GM12865 (cell line): ENCODE data around the gene BAIAP2.

ENCODE experiments used
- DNase-seq: peaks from one replicate; pipeline ENCODE4 v3.0.0; 2010; ENCODE audit warnings: low read depth
- H3K4me3 ChIP-seq: 2 replicates; pipeline ENCODE4 v1.5.1; 2011; ENCODE audit warnings: mild to moderate bottlenecking, low read depth, low read length, control low read depth
- CTCF ChIP-seq: IDR thresholded peaks from 2 replicates; pipeline ENCODE4 v1.5.1; 2011; ENCODE audit warnings: low read length, control low read depth, low read depth, inconsistent platforms; ENCODE audit not compliant: insufficient read depth; ENCODE audit errors: missing control alignments

Gene BAIAP2

GRCh38 chr17:81164371-81165245, 129.7 kb downstream of the BAIAP2 start:
- no peak overlapping the region for H3K4me3 ChIP-seq
- TF ChIP-seq CTCF = no peak
- no peak for DNase-seq

- no peak for TF ChIP-seq CTCF
- no peak within 1 kb of the TSS for H3K4me3 ChIP-seq
- DNase-seq = no peak
These were observed 130.5 kb downstream of the BAIAP2 start, which contains the start of gene PVALEF for GRCh38 chr17:81165246-81166032. PVALEF (plus strand) TSS chr17:81165507; CDS start chr17:81181227, 15,720 bp downstream.

GRCh38 chr17:81166033-81166492, 131.1 kb downstream of the BAIAP2 start, which contains the start of gene AATK:
AATK (minus strand) TSS chr17:81166221; CDS start chr17:81165992, 229 bp downstream.
- TF ChIP-seq CTCF = no peak
- DNase-seq = no peak
- H3K4me3 ChIP-seq = no peak within 1 kb of the TSS
